GM19452 (cell line): ENCODE data around the gene TDRKH.
"Not testable (repeated sequence)": the region's sequence is repeated elsewhere in the genome, so short reads cannot be mapped to it uniquely, and the experiment has no call there.

Experiments
- ATAC-seq: cut with Tn5 transposase; IDR thresholded peaks from one replicate; pipeline ENCODE4 v1.9.1; 2021; ENCODE audit not compliant: unreplicated experiment

The TDRKH gene

DNA sequence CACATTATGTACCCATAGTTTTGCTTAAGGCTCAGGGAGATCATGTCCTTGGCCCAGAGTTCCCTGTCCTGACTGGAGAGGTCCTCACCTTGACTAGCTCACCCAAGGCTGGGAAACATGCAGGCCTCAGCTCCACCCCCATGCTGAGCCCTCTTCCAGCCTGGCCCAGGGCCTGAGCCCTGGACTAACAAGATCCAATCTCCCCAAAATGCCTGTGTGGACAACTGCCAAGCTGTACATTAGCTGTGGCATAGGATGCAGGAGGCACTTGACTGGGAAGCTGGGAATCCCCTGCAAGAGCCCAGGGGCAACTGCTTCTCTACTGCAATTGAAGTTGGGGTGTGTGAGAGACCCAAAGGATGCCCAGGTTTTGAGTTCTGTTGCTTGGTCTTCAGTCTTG, 12.9 kb upstream of the TDRKH start:
- ATAC-seq: no peak

- ATAC-seq: no peak
These were observed 12.1 kb upstream of the TDRKH start for GRCh38 chr1:151802372-151802771.

GRCh38 chr1:151801846-151802245, 11.5 kb upstream of the TDRKH start:
- no peak for ATAC-seq

DNA sequence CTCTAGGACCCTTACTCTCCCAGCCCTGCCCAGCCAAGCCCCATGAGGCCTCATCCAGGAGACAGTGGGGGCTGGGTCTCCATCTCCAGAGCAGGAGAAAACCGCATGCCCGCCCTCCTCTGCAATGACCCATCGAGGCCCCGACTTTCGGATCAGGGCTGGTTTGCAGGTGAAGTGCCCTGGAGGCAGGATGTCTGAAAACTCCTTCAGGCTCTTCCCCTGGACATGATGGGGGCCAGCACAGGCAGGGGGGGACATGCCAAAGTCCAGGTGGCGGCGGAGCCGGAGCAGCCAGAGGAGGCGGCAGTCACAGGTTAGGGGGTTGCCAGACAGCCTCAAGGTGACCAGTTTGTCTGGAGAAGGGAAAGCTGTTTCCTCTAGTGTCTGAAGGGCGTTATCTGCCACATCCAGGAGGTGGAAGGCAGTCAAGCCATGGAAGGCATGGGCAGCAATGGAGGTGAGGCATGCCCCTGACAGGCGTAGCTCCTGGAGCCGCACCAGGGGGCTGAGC, 11.1 kb upstream of the TDRKH start:
- ATAC-seq: no peak

GRCh38 chr1:151800830-151801229, 10.5 kb upstream of the TDRKH start:
- no peak for ATAC-seq

DNA sequence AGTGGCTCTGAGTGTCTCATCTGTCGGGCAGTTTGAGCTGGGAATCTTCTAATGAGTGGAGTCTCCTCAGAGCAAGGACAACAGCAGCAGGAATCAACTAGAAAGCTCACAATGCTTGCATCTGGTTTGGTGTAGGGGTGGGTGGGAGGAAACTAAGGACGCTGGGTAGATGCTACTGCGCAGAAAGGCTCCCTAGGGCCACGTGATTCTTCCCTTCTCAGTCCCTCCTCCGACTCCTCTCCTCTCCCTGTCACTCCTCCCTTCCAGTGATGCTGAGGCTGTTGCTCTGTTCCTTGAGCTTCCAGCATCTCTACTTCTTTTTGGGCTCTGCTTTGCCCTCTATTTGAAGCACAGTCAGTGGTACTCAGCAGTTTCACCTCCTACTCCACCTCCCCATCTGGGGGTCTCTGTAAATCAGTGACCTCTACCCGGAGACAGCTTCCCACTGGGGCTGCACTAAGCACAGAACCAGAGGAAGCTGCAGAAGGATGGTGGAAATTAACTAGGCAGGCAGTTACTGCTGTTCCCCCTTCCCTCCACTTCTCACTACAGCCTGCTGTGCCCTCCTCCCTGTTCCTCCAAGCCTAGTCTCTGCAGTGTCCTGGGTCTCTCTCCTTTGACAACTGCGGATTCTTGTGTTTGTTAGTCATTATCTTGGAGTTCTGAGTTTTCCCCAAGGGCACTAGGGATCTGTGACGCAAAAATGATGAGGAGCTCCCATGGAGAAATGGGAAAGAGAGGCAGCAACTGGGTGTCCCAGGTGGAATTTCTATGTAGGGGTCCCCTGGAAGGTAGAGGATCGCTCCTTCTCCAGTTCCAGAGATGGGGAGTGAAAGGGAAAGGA, 9.1 kb upstream of the TDRKH start:
- no peak for ATAC-seq

GRCh38 chr1:151798571-151798970, 8.3 kb upstream of the TDRKH start:
- no peak for ATAC-seq

DNA sequence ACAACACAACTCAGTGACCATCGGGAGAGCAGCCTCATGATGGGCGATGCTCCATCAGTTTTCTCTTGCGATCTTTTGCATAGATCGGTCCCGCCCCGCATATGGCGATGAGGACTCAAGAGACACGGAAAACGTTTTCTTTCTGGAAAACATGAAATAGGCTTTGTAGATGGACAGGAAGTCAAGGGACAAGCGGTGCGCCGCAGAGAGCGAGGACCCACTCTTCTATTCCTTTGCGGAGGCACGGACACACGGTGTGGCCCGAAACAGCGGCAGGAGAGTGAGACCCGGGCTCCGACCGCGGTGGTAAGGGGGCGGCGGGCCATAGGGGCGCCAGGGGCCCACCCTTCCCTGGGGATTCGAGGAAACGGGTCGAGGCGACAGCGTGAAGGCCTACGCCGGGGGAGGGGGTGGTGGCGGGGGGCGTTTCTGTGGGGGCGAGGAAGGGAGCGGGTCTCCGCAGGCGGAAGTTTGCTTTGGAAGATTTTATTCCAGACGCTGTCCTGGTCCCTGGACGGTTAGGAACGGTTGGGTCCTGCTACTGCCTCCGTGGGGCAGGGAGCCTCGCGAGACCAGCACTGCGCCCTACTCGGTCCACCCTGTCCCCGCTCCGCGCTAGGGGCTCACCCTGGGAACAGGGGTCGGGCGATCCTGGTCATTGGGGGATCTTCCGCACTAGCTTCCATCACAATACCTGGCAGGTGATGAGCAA, 796 bp upstream of the TDRKH start:
- no peak for ATAC-seq

DNA sequence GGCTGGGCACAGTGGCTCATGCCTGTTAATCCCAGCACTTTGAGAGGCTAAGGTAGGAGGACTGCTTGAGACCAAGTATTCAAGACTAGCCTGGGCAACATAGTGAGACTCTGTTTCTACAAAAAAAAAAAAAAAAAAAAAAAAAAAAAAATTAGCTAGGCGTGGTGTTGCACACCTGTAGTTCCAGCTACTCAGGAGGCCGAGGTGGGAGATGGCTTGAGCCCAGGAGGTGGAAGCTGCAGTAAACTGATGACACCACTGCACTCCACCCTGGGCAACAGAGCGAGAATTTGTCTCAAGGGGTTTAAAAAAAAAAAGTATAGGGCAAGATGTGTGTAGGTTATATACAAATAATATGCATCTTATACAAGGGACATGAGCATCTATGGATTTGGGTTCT, 2.6 kb downstream of the TDRKH start:
- no peak for ATAC-seq

- ATAC-seq: no peak
These were observed 6.5 kb downstream of the TDRKH start for GRCh38 chr1:151783796-151784195.

- no peak for ATAC-seq
These were observed 7.6 kb downstream of the TDRKH start for GRCh38 chr1:151782741-151783140.

- not testable (repeated sequence) for ATAC-seq
These were observed 8.3 kb downstream of the TDRKH start for GRCh38 chr1:151782026-151782425.

- ATAC-seq: not testable (repeated sequence)
These were observed 9.6 kb downstream of the TDRKH start for GRCh38 chr1:151780736-151781135.

GRCh38 chr1:151779852-151780251, 10.4 kb downstream of the TDRKH start:
- ATAC-seq: no peak

DNA sequence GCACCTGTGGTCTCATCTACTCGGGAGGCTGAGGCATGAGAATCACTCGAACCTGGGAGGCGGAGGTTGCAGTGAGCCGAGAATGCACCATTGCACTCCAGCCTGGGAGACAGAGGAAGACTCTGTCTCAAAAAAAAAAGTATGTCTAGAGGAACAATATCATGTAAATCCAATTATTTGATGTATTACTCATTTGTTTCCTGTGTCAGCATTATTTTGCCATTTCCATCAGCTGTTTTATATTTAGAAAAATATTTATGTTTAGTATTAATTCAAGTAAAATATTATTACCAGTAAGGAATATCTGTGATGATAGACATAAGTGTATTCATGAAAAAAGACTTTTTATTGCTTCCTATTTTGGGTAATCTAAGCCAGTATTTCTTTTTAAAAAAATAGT, 13.0 kb downstream of the TDRKH start:
- ATAC-seq: no peak

DNA sequence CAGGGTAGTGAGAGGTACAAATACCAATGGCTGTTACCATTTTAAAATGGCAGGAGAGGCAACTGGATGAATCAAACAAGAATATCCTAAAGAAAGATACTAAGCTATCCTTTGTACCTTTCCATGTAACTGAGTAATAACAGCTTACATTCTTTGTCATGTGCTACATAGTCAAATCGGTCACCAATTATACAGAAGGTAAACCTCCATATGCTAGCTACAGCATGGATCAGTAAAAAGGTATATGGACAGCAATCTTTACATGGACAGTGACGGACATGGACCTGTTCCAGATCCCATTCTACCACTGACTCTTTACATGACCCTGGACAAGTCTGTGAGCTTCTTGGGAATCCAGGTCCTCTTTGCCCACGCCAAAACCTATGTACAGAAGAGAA, 13.6 kb downstream of the TDRKH start:
- no peak for ATAC-seq

DNA sequence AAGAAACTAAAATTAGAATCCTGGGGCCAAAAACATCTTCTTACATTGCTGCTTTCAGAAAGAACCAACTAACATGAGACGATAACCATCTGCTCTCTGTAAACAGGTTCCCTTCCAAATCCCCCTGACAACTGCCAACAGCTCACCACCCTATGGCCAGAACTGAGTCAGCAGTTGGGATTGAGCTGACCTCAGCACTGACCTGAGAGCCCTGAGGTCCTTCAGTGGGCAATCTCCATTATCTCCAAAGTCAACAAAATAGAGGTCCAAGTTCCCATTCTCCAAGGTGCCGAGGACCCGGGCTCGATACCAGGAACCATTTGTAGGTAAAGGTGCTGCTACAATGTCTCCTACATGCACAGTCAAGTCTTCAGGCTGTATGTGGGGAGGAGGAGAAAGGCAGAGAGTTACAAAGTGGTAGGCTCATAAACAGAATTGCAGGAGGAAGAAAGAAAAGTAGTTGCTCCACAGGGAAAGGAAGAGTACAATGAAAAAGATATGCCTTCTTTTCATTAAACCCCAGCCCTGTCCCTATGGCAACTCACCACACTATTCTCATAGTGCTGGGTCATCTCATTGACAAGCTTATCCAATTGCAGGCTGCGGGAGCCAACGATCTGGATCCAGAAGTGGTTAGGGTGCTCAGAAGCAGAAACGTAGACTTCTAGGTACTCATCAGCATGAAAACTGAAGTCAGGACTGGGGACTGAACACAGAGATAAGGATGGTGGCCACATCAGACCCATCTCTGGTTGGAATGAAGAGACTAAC, 14.2 kb downstream of the TDRKH start:
- ATAC-seq: no peak

- ATAC-seq: no peak
These were observed 15.9 kb downstream of the TDRKH start for GRCh38 chr1:151774256-151774922.

DNA sequence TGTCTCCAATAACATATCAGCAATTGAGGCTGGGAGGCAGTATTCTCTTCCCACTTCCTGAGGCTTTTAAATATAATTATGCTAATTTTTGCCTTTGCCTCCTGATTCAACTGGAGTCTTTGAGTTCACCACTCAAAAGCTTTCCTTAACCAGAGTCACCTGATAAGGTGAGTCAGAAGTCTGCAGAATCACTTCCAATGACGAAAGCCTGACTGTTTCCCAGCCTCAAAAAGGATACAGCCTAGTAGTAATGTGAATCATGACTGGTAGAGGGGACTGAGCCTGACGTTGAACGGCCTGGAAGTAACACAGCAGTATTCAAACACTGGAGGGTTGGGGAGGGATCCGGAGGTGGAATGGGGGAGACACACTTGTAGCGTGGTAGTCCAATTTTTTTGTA, 16.6 kb downstream of the TDRKH start:
- no peak for ATAC-seq

GRCh38 chr1:151769270-151769669, 21.0 kb downstream of the TDRKH start:
- ATAC-seq: not testable (repeated sequence)
